GM18861 (cell line): ENCODE measurements around the gene KIF16B.
"Not testable (repeated sequence)": the region's sequence is repeated elsewhere in the genome, so short reads cannot be mapped to it uniquely, and the experiment has no call there.

Source experiments
- ATAC-seq: cut with Tn5 transposase; IDR thresholded peaks from one replicate; pipeline ENCODE4 v1.9.1; 2021; ENCODE audit not compliant: unreplicated experiment

The KIF16B gene

DNA sequence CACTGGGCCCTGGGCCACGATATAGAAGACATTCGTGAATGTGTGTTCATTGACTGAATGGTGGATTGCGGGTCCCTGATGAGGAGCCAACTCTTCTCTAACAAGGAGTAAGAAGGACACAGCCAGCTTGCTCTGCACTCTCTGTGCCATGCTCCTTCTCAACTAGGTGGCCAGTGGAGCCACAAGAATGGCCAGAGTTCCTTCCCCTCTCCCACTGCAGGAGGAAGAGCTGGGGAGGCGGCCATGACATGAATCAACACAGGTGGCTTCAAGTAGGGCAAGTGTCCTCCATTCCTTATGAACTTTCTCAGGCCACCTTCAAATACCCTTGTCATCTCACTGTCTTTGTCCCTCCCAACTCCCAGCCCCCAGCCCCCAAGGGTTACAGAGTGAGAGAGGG, 305.7 kb downstream of the KIF16B start:
- no peak for ATAC-seq

DNA sequence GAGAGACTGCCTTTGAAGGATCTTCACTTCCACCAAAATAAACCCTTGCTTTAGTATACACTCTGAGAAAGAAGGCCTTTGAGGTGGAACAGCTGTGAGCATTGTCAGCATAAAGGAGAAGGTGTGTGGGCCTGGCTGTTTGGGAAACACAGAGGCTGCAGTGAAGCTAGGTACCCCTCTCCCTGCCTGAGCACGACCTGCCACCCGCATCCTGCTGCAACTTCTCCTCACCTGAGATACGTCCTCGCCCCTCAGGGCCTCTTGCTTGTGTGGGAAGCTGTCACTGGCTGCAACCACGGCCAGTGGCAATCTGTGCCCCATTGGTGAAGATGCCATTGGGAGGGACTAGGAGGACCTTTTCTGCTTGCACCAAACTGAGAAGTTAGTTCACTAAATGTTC, 307.9 kb downstream of the KIF16B start:
- ATAC-seq = no peak

DNA sequence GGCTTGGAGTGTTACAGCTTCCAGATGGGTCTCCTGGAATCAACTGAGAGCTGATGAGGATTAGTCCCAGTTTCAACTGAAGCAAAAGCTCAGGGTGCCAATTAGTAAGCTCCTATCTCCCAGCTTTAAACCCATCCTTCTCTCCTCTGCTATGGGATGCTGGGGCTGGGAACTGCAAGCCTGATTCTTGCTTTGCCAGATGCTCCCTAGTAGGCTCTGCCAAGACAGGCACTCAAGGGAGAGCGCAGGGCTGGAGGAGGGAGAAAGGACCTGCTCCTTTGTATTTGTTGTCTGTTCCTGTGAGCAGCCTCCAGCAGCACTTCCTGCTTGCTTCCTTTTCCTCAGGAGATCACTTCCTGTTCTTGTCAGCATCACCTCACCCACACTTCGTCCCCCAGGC, 309.7 kb downstream of the KIF16B start:
- no peak for ATAC-seq

DNA sequence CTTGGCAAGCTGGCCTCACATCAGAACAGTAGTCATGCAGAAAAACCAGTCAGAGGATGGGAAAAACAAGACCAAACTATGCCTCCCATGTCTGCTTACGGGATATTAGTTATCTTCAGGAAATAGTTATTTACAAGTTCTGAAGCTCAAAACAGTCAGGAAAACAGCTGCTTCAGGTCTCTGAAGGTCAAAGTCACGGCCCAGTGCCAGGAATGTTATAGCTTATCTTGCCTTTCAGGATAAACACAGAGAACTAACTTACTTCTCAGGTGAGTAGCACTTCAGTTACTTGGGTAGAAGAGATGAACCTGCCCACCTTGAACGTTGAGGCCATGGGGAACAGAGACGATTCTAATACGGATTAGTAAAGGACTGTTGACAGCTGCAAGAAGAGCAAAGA, 310.7 kb downstream of the KIF16B start:
- no peak for ATAC-seq

DNA sequence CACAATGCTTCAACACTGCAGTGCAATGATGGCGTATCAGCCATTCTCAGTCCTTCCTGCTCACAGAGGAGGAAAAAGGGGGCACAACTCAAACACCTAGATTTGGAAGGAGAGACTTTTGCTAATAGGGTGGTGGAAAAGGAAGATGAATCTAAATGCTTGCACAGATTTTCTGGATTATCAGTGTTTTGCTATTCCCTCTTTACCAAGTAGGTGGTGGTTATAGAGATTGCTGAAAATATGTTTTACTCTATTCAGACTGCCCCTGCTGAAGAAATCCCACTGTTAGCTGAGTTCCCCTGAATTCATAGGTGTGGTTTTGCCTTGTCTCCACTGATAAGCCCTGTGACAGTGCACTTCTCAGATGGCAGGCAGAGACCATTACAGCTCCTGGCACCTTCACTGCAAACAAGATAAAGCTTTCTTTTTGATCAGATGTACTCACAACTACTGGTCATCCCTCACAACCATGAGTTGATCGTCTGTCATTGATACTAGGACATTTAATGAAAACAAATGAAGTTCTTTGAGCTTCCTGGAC, 311.4 kb downstream of the KIF16B start:
- no peak for ATAC-seq

DNA sequence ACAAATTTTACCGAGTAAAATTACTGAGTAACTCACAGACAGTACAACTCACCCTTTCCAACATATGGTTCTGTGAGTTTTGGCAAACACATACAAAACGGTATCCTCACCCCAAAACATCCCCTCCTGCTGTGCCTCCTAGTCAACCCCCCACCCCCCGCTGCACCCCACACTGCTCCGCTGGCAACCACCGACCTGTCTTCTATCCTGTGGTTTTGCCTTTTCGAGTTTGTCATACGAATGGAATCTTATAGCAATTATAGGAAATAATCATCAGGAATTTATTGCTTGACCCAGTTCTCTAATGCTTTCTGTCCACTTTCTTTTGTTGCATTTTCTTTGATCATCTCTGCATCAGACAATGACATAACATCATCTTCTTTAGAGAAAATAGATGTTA, 312.3 kb downstream of the KIF16B start:
- ATAC-seq = no peak

DNA sequence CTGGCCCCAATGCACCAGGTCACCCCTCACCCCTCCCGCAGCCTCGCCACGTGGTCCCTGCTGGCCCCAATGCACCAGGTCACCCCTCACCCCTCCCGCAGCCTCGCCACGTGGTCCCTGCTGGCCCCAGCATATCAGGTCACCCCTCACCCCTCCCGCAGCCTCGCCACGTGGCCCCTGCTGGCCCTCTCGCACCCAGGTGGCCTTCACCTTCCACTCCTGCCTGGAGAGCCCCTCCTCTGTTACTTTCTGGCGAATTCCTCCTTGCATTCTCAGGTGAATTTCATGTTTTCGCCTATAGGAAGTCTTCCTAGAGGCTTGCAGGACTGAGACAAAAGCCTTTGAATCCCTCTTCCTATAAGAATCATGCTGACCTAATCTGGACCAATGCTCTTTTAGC, 313.1 kb downstream of the KIF16B start:
- ATAC-seq = not testable (repeated sequence)

DNA sequence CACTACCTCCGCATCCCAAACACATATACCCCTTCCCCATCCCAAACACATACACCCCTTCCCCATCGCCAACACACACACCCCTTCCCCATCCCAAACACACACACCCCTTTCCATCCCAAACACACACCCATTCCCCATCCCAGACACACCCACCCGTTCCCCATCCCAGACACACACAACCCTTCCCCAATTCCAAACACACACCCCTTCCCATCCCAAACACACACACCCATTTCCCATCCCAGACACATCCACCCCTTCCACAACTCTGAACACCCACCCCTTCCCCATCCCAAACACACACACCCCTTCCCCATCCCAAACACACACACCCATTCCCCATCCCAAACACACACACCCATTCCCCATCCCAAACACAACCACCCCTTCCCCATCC, 314.5 kb downstream of the KIF16B start:
- ATAC-seq = no peak

DNA sequence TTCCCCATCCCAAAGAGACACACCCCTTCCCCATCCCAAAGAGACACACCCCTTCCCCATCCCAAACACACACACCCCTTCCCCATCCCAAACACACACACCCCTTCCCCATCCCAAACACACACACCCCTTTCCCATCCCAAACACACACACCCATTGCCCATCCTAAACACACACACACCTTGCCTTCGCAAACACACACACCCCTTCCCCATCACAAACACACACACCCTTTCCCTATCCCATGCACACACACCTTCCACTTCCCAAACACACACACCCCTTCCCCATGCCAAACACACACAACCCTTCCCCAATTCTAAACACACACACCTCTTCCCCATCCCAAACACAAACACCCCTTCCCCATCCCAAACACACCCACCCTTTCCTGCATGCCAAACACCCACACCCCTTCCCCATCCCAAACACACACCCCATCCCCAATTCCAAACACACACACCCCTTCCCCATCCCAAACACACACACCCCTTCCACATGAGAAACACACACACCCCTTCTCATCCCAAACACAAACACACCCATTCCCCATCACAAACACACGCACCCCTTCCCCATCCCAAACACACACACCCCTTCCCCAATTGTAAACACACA, 315.3 kb downstream of the KIF16B start:
- no peak for ATAC-seq

DNA sequence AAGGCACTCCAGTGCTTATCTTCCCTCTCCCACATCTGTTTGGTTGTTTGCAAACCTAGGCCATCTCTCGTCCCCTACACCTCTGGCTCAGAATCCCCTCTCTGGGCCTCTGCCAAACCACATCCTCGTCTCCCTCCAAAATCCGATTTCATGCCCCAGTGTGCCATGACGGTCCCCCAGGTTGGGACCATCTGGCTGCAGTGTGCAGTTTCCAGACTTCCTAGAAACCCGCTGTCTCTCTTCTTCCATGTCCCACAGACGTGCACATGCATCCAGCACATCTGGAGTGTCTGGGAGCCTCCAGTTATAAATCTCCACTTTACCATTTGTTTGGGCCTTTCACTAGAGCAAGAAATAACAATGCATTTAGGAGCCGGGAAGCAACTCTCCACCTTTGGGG, 316.2 kb downstream of the KIF16B start:
- no peak for ATAC-seq

DNA sequence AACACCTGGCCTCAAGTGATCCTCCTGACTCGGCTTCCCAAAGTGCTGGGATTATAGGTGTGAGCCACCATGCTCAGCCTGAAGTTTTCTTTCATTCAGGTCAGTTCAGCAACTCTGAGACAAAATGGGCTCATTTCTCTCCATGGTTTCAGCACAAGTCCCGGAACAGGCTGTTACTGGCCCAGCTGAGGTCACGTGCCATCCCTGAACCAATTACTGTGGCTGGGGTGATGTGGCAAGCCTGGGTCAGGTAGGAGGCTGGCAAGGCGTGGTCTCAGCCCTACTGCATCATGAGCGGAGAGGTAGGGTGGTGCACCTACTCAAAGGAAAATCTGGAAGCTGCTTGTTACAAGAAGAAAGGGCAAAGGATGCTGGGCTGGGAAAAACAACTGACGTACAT, 326.4 kb downstream of the KIF16B start:
- ATAC-seq = no peak

DNA sequence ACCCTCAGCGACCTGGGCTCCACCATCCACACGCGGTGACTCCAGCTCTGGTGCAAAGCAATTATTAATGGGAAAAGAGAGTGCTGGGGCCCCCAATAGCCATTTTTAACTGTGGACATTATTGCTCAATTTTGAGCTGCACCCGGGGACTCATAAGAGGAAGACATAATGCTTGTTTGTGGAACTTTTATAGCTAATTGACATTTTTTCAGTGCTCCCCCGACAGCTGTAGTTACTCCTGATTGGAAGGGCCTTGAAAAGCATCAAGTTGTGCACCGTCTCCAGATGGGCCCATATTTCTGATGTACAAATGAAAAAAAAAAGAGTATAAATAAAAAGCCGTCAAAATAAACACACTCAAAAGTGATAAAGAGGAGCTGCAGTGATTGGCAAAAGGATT, 327.0 kb downstream of the KIF16B start:
- ATAC-seq = no peak

DNA sequence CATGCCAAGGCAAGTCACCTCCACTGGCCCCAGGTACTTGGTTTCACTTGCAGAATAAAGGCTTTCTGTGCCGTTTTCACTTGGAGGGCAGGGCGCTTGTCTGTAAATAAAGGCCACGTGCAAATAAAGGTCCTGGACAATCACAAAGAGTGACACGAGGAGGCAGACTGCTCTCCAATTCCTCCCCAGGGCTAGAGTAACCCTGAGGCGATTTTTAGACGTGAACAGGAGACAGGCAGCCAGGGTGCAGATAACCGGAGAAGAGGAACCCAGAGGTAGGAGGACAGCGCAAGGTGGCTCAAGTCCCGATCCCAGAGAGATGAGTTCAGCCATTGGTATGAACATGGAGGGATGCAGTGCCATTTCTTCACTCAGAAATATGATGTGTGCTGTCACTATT, 327.4 kb downstream of the KIF16B start:
- ATAC-seq = no peak

DNA sequence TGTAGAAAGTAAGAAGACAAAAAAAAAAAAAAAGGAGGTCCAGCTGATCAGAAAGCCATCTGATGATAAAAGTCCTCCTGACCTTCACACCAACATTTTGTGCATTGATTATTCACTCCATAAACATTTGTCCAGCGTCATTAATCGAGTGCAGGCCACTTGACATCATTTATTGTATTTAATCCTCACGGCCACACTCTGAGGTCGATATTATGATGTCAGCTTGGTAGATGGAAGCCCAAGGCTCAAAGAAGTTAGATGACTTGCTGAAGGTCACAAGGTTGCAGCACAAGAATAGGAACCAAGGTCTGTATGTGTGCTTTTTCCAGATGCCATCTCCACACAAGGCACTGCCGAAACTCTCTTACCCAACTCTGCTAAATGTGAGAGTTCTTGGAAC, 328.4 kb downstream of the KIF16B start:
- no peak for ATAC-seq

DNA sequence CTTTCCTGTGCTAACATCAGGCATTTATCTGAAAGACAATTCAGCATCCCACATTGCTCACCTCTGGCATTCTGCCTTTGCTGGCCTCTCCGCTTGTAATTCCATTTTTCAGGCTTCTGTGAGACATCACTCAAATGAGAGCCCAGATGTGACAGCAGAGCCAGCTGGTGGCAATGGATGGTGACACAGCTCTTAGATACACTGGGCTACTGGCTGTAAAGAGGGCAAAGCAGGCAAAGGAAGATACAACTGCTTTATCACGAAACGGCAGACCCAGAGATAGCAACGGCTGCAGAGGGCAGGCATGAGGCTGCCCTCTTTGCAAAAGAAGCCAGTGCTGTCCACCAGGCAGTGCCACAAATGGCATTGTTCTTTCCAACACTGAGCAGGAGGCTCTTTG, 329.8 kb downstream of the KIF16B start:
- ATAC-seq = no peak

DNA sequence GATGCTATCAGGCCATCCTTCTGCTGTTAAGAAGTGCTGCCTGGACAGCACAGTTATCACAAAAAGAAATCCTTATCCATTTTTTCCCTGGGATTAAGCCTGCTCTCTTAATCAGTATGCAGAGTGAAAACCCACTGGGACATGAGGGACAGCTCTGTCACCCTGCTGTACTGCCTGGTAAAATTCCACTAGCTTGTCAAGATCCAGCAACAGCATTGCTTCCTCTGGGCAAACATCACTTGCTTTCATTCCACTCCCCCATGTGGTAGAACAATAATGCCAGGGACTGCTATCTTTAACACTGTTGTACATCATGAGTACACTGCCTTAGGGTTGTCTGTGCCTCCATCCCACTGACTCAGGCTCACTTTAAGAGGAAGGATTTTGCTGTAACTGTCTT, 331.3 kb downstream of the KIF16B start:
- no peak for ATAC-seq

DNA sequence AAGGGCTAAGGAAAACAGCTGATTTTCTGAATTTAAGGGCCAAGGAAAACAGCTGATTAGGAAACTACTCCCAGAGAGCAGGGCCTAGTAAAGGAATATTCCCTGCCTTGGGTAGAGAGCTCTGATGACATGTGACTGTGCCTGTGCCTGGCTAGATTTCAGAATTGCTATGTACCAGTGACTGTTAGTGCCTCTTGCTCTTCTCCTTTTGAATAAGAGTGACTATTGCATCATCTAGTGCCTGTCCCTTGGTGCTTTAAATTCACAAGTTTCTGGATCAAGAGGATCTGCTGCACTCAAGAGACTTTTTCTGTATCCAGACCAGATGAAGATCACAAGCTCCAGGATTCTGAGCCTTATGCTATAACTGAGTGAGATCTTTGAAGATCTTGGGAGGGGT, 332.9 kb downstream of the KIF16B start:
- ATAC-seq = no peak

DNA sequence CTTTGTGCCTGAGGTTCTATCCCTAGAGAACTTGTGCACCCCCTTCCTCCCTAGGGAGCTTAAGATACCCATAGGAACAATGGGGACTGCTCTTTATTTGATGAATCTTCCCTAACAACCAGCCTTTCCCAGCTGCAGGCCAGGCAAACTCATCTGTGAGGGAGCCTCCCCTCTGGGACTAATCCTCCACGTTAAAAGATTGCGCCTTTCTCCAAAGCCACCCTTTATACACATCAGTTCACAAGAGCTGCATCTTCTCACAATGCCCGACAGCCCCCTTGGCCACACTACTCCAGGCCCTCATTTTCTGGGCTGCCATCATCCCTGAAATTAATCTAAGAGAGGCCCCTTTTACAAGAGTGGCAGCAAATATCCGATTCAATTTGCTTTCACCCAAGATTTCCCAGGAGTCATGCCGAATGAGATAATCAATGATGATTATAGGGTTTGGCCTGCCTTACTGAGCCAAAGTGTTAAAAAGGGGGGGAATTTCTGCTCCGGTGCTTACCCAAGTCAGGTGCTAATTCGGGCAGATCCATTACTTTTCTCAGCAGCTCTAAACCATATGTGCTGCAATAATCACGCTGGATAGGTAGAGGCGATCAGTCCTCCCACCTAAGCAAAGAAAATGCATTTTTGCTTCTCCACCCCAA, 336.5 kb downstream of the KIF16B start:
- ATAC-seq = no peak

DNA sequence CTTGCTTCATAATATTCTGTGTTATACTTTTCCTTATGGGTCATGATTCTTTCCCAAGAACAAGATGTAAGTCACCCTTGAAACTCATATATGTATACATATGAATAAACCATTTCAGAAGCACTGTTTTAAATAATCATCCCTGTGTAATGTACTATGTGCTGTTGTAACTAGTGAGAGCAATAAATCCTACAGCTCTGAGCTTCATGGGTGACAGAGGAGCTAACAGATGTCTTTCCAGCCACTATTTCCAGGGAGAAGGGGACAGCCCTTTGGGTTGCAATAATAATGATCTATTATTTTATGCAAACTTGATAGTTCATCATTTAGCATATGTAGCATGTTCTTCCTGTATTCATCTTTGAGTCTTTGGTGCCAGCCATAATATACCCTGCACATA, 342.8 kb downstream of the KIF16B start:
- no peak for ATAC-seq

DNA sequence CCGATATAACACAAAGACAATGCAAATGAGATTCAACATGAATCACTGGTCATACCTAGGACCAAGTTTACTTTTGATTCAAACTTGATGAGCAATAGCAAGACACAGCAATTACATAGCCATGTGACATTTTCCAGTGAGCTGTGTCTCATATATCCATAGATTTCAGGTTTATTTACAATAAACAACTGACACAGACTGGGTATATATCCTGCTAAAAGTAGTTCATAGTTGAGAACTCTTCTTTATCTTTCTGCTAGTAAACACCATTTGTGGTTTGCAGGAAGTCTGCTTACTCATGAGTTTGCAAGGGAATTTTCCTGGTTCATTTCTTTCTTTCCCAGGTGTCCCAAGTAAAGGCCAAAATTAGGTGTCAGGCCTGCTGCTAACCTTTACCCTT, 343.4 kb downstream of the KIF16B start:
- ATAC-seq = no peak

DNA sequence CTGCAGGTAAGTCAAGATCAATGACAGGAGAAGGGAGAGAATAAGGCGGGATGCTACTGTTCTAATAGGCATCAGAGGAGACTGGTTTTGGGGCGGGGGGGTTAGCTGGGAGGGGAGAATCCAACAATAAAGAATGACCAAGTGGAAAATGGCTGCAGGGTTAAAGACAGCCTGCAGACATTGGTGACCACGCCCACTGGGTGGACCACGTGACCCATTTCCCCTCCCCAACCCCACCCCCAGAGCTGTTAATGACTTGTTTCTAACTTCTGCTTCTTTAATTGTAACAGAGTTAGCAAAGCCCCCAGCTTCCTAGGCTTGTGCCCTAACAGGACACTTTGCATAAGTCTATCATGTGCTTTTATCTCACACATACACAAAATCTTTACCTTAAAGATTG, 344.5 kb downstream of the KIF16B start:
- no peak for ATAC-seq

DNA sequence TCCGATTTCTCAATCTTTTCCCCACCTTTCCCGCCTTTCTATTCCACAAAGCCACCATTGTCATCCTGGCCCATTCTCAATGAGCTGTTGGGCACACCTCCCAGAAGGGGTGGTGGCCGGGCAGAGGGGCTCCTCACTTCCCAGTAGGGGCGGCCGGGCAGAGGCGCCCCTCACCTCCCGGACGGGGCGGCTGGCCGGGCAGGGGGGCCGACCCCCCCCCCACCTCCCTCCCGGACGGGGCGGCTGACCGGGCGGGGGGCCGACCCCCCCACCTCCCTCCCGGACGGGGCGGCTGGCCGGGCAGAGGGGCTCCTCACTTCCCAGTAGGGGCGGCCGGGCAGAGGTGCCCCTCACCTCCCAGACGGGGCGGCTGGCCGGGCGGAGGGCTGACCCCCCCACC, 346.3 kb downstream of the KIF16B start:
- ATAC-seq = not testable (repeated sequence)

DNA sequence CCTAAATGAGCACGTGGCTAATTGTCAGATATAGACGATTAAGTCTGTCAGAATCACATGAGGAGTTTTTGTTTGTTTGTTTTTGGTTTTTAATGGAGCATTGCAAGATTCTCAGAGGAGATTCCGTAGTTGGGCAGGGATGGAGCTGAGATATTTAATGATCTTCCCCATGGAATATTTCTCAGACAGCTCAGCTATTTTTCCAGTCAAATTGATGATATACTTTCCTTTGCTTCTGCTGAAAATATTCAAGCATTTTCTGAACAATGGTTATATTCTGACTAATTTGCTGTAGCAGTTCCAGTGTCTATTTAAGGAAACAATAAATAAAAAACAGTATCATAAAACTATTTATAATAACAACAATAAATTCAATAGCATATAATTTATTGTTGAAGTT, 348.4 kb downstream of the KIF16B start:
- ATAC-seq = no peak
